Fibroblast of the aortic adventitia (primary cell): ENCODE data around the gene TINAGL1. TPM values are rescaled to one million over a fixed set of nuclear protein-coding genes. Genes with fewer than 3 reads are reported as not detected.

Experiments used
- DNase-seq: peaks from one replicate; pipeline ENCODE4 v3.0.0-alpha.2; 2010; ENCODE audit warnings: low read depth
- H3K4me3 ChIP-seq: 2 replicates; pipeline ENCODE4 v1.5.1; 2011; ENCODE audit warnings: low read depth, mild to moderate bottlenecking, control low read depth, low read length, moderate library complexity
- total RNA-seq: library from RNA; depleted of rRNA; stranded (reverse); fragments of >200 nt; gene quantifications from 2 replicates; pipeline ENCODE4 v1.2.3, GENCODE V29; 2012; ENCODE audit warnings: low replicate concordance
- TF ChIP-seq, protein P1 (sequence below): IDR thresholded peaks from 2 replicates; pipeline ENCODE4 v1.5.1; 2011; ENCODE audit warnings: mild to moderate bottlenecking, low read length, control low read depth, inconsistent platforms; ENCODE audit not compliant: insufficient read depth

The TINAGL1 gene
- total RNA-seq, 1 donor, result 1.2 TPM

GRCh38 chr1:31625561-31626222 is 49.4 kb downstream of the TINAGL1 start:
- DNase-seq, result peak; percentile 61

GRCh38 chr1:31626223-31627207 is 50.2 kb downstream of the TINAGL1 start:
- TF ChIP-seq, protein P1, sequence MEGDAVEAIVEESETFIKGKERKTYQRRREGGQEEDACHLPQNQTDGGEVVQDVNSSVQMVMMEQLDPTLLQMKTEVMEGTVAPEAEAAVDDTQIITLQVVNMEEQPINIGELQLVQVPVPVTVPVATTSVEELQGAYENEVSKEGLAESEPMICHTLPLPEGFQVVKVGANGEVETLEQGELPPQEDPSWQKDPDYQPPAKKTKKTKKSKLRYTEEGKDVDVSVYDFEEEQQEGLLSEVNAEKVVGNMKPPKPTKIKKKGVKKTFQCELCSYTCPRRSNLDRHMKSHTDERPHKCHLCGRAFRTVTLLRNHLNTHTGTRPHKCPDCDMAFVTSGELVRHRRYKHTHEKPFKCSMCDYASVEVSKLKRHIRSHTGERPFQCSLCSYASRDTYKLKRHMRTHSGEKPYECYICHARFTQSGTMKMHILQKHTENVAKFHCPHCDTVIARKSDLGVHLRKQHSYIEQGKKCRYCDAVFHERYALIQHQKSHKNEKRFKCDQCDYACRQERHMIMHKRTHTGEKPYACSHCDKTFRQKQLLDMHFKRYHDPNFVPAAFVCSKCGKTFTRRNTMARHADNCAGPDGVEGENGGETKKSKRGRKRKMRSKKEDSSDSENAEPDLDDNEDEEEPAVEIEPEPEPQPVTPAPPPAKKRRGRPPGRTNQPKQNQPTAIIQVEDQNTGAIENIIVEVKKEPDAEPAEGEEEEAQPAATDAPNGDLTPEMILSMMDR, result no peak
- DNase-seq, result peak; percentile 33
- no peak overlapping the region for H3K4me3 ChIP-seq

More at GRCh38 chr1:31625561-31626222, 49.4 kb downstream of the TINAGL1 start:
- TF ChIP-seq, protein P1, result no peak
- H3K4me3 ChIP-seq, result no peak overlapping the region

DNA sequence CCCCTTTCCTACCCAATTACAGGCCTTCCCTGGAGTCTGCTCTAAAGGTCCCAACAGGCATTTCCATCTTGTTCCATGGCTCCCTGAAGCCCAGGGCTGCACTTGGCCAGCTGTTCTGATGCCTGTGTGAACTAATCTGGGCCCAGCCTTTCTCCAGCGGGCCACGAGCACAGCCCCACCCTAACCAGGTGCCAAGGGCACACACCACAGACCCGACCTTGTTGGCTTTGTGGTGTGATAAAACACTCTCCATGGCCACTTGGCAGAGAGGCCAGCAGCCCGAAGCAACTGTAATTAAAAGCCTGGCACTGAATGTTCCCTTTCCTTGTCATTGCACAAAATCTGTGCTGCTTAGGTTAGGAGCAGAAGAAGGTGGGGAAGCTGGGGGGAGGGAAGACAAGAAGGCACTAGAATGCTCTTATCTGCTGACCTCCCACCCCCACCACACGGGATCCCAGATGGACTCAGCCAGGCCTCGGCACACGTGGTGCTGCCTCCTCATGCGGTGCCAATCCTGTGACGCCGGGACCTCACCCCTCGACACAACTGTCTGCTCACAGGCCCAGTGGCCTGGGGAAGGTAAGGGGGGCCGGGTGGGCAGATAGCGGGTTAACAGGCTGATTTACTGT is 51.1 kb downstream of the TINAGL1 start:
- no peak overlapping the region for H3K4me3 ChIP-seq
- DNase-seq, result peak; percentile 51
- TF ChIP-seq, protein P1, result no peak

GRCh38 chr1:31627930-31628559 is 51.7 kb downstream of the TINAGL1 start:
- DNase-seq, result peak; percentile 58
- no peak overlapping the region for H3K4me3 ChIP-seq
- TF ChIP-seq, protein P1, result no peak

GRCh38 chr1:31628931-31629556 is 52.7 kb downstream of the TINAGL1 start:
- no peak for DNase-seq
- TF ChIP-seq, protein P1, result no peak

GRCh38 chr1:31632649-31633048 is 56.3 kb downstream of the TINAGL1 start:
- no peak for DNase-seq

More at GRCh38 chr1:31628931-31629556, 52.7 kb downstream of the TINAGL1 start:
- no peak overlapping the region for H3K4me3 ChIP-seq

More at GRCh38 chr1:31632649-31633048, 56.3 kb downstream of the TINAGL1 start:
- no peak overlapping the region for H3K4me3 ChIP-seq
- TF ChIP-seq, protein P1, result no peak
